CD4-positive, alpha-beta T cell (primary cell): ENCODE measurements around the gene VAT1L. TPM values are rescaled to one million over a fixed set of nuclear protein-coding genes. Genes with fewer than 3 reads are reported as not detected.

Source experiments
- ATAC-seq: fragments of 200-7000 bp; cut with Tn5 transposase; one replicate; pipeline ENCODE4 v1.10.0; 2022; ENCODE audit warnings: mild to moderate bottlenecking; ENCODE audit not compliant: poor library complexity
- CTCF ChIA-PET: fragments of 350-600 bp; sonication (Branson Sonifier 250); formaldehyde crosslinking; loops from one replicate; lab custom pipeline; 2021; ENCODE audit warnings: antibody characterized with exemption, inconsistent platforms; lab: Charles Lee
- POLR2A ChIA-PET: fragments of 350-600 bp; sonication (Branson Sonifier 250); formaldehyde crosslinking; loops from one replicate; lab custom pipeline; 2021; ENCODE audit warnings: antibody characterized with exemption, inconsistent platforms; lab: Charles Lee
- DNase-seq, 14 experiments: peaks; one replicate each; pipeline ENCODE4 v3.0.0-alpha.2; 2013 to 2020; ENCODE audit warnings: mixed read lengths in 2 of 14
- H3K27ac ChIP-seq, 2 donors: one replicate each; pipeline versions ENCODE4 v1.5.1 to v1.7.0; 2013; ENCODE audit warnings: low read length in 2 of 2, low read depth in 1 of 2, mild to moderate bottlenecking in 1 of 2
- H3K27me3 ChIP-seq, 2 experiments: 1 replicate in 1 of 2; 2 replicates in 1 of 2; pipeline versions ENCODE4 v1.6.1 to v1.7.0; 2013; ENCODE audit warnings: low read length in 2 of 2, control low read depth in 1 of 2, mild to moderate bottlenecking in 1 of 2, moderate library complexity in 1 of 2; ENCODE audit not compliant: insufficient read depth in 2 of 2, control insufficient read depth in 1 of 2
- H3K36me3 ChIP-seq: one replicate; pipeline ENCODE4 v1.6.1; 2013; ENCODE audit warnings: low read length, control low read depth; ENCODE audit not compliant: insufficient read depth
- H3K4me1 ChIP-seq: one replicate; pipeline ENCODE4 v1.6.1; 2013; ENCODE audit warnings: low read length, control low read depth; ENCODE audit not compliant: insufficient read depth
- H3K4me3 ChIP-seq: one replicate; pipeline ENCODE4 v1.5.1; 2013; ENCODE audit warnings: mild to moderate bottlenecking, low read length, moderate library complexity
- H3K9me3 ChIP-seq, 2 experiments: 1 replicate in 1 of 2; 2 replicates in 1 of 2; pipeline versions ENCODE4 v1.6.1 to v1.7.0; 2013; ENCODE audit warnings: low read length in 2 of 2, mild to moderate bottlenecking in 2 of 2, control low read depth in 1 of 2, moderate library complexity in 1 of 2; ENCODE audit not compliant: control insufficient read depth in 1 of 2, insufficient read depth in 1 of 2
- H3K27ac Mint-ChIP-seq: one replicate; pipeline ENCODE4 v1.8.0; 2020; ENCODE audit warnings: mixed read lengths
- H3K27me3 Mint-ChIP-seq: one replicate; pipeline ENCODE4 v1.8.0; 2021; ENCODE audit warnings: mixed read lengths
- H3K36me3 Mint-ChIP-seq: one replicate; pipeline ENCODE4 v1.8.0; 2021; ENCODE audit warnings: low read depth, mixed read lengths
- H3K4me1 Mint-ChIP-seq: one replicate; pipeline ENCODE4 v1.8.0; 2021; ENCODE audit warnings: low read depth, mixed read lengths
- H3K4me3 Mint-ChIP-seq: one replicate; pipeline ENCODE4 v1.8.0; 2020; ENCODE audit warnings: mild to moderate bottlenecking, mixed read lengths
- H3K9me3 Mint-ChIP-seq: one replicate; pipeline ENCODE4 v1.8.0; 2020; ENCODE audit warnings: mixed read lengths
- intact Hi-C, 2 experiments: fragments of 100-400 bp; cut with DNase I in 1 of 2; cut with micrococcal nuclease in 1 of 2; formaldehyde crosslinking; loops; one replicate each; pipeline versions ENCODE4 v1.15.1 to v1.9.0; 2023 to 2025; cut with DNase I, micrococcal nuclease
- total RNA-seq, 174 experiments: library from RNA in 2 of 174; stranded (reverse) in 2 of 174; gene quantifications; one replicate each; pipeline ENCODE4 v1.2.3 and lab custom pipeline; 2021 to 2026
- TF ChIP-seq, protein P1 (sequence below): fragments of 200-600 bp; IDR thresholded peaks from one replicate; pipeline ENCODE4 v1.8.0; 2022; ENCODE audit warnings: antibody characterized with exemption, mild to moderate bottlenecking

VAT1L gene
- total RNA-seq, 2 experiments from 2014 or later = not detected

DNA sequence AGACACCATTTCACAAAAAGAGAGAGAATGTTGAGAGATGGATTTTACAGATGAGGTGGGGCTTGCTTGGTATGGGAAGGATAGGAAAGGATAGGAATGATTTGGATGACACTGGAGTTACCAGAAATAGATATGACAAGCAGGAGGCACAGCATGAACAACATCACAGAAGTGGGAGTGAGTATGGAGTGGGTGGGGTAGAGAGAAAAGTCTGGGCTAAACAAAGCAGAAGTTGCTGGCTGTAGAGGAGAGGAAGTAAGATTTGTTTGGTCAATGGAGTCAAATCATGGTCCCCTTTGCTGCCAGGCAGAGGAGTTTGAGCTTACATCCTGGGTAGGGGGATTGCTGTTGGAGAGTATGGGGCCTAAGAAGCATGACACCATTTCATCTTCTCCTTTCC, 101.7 kb downstream of the VAT1L start:
- ChIA-PET CTCF (no interaction called here), POLR2A (no interaction called here)
- Mint-ChIP-seq H3K27me3 (peaks cover 15% of the 10 kb centered on the region), H3K27ac (no peak overlapping the region), H3K4me1 (no peaks in the 10 kb centered on the region), H3K36me3 (no peaks in the 10 kb centered on the region), H3K9me3 (no peaks in the 10 kb centered on the region), H3K4me3 (no peak overlapping the region)
- Histone ChIP-seq H3K27me3 (peaks cover 0 to 5% of the 10 kb centered on the region in 2 experiments), H3K9me3 (no peaks in the 10 kb centered on the region), H3K27ac (no peak overlapping the region), H3K36me3 (no peaks in the 10 kb centered on the region), H3K4me3 (no peak overlapping the region), H3K4me1 (no peaks in the 10 kb centered on the region)
- intact Hi-C loops = no loop called here
- no peak for ATAC-seq
- DNase-seq = no peak
- TF ChIP-seq, protein P1, sequence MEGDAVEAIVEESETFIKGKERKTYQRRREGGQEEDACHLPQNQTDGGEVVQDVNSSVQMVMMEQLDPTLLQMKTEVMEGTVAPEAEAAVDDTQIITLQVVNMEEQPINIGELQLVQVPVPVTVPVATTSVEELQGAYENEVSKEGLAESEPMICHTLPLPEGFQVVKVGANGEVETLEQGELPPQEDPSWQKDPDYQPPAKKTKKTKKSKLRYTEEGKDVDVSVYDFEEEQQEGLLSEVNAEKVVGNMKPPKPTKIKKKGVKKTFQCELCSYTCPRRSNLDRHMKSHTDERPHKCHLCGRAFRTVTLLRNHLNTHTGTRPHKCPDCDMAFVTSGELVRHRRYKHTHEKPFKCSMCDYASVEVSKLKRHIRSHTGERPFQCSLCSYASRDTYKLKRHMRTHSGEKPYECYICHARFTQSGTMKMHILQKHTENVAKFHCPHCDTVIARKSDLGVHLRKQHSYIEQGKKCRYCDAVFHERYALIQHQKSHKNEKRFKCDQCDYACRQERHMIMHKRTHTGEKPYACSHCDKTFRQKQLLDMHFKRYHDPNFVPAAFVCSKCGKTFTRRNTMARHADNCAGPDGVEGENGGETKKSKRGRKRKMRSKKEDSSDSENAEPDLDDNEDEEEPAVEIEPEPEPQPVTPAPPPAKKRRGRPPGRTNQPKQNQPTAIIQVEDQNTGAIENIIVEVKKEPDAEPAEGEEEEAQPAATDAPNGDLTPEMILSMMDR = no peak

DNA sequence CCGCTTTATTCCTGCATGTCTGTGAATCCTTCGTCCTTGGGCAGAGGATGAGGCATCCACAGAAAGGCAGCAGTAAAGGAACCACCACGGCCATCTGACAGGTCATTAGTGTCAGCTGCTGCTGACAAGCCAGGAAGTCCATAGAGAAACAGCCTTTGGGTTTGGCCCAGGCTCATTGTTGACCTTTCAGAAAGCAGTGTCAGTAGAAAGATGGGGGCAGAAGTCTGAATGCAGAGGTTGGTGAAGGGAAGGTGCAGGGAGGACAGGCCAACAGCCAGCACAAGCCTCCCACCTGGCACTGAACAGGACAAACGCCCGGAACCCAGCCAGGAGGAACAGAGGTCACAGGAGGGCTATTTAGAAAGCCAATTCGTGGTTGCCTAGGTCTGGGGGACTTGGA, 105.8 kb downstream of the VAT1L start:
- Mint-ChIP-seq H3K4me3 (no peak overlapping the region), H3K27me3 (no peaks in the 10 kb centered on the region), H3K27ac (no peak overlapping the region), H3K36me3 (no peaks in the 10 kb centered on the region), H3K4me1 (no peaks in the 10 kb centered on the region), H3K9me3 (no peaks in the 10 kb centered on the region)
- Histone ChIP-seq H3K27ac (no peak overlapping the region), H3K9me3 (no peaks in the 10 kb centered on the region), H3K36me3 (no peaks in the 10 kb centered on the region), H3K27me3 (peaks cover 0 to 3% of the 10 kb centered on the region in 2 experiments), H3K4me3 (no peak overlapping the region), H3K4me1 (no peaks in the 10 kb centered on the region)
- ATAC-seq = no peak
- CTCF ChIA-PET = no interaction called here
- intact Hi-C loops = no loop called here
- DNase-seq = no peak
- TF ChIP-seq, protein P1 = no peak
- POLR2A ChIA-PET = no interaction called here

DNA sequence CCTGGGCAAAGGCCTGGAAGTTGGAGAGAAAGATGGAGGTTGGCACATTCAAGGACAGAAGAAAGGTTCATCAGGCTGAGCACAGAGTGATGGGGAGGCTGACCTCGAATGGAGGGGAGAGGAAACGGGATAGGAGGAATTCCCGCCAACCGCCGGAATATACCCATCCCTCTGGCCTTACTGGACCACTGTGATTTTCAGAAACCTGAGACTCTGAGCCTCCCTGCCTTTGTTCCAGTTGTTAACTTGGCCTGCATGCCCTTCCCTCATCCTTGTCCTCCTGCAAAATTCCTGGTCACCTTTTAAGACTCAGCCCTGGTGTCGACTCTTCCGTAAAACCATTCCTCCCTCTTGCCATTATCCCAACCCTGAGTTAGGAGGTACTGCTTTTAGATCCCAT, 107.6 kb downstream of the VAT1L start:
- intact Hi-C loops = no loop called here
- CTCF ChIA-PET = no interaction called here
- no peak overlapping the region for H3K4me3 Mint-ChIP-seq
- H3K4me3 ChIP-seq = no peak overlapping the region
- H3K36me3 Mint-ChIP-seq = no peaks in the 10 kb centered on the region
- H3K36me3 ChIP-seq = no peaks in the 10 kb centered on the region
- no peak for ATAC-seq
- no peak for DNase-seq
- H3K27me3 Mint-ChIP-seq = no peaks in the 10 kb centered on the region
- no peaks in the 10 kb centered on the region for H3K9me3 ChIP-seq
- POLR2A ChIA-PET = no interaction called here
- no peaks in the 10 kb centered on the region for H3K4me1 ChIP-seq
- TF ChIP-seq, protein P1 = no peak
- H3K27ac Mint-ChIP-seq = no peak overlapping the region
- H3K27ac ChIP-seq = no peak overlapping the region
- H3K27me3 ChIP-seq = peaks cover 0 to 3% of the 10 kb centered on the region in 2 experiments
- no peaks in the 10 kb centered on the region for H3K4me1 Mint-ChIP-seq
- no peaks in the 10 kb centered on the region for H3K9me3 Mint-ChIP-seq
